Measurements from ENCODE around the gene RSPO3.

The RSPO3 gene, protein sequence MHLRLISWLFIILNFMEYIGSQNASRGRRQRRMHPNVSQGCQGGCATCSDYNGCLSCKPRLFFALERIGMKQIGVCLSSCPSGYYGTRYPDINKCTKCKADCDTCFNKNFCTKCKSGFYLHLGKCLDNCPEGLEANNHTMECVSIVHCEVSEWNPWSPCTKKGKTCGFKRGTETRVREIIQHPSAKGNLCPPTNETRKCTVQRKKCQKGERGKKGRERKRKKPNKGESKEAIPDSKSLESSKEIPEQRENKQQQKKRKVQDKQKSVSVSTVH

DNA sequence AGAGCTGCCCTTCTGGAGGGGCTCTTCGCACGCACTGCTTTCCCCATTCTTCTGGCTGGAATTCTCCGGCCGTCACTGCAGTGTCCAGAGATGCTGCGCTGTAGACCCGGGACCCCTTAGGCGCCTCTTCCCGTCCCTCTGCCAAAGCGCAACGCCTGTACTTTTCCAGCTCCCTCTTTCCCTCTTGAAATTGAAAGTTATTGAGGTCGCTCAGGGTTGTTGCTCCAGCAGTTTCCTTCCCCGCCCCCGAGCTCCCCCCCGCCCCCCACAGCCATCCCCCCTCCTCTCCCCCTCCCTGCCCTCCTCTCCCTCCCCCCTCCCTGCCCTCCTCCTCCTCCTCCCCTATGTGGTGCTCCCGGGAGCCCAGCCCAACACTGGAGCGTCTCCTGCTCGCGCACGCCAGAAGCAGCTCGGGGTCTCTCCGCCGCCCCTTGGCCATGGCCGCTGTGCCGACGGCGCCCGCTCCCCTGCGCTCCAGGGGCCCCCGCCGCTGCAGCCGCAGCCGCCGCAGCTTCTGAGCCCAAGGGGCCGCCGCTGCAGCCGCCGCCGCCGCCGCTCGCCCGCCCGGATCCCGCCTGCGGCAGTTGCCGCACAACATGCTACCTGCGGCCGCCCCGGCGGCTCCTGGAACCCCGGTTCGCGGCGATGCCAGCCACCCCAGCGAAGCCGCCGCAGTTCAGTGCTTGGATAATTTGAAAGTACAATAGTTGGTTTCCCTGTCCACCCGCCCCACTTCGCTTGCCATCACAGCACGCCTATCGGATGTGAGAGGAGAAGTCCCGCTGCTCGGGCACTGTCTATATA, at the start of gene RSPO3:
TSS of gene RSPO3 (plus strand) at position 374 of the 804 bp plus-strand sequence. CDS start 522 bp downstream, outside the sequence.
- Histone ChIP-seq H3K36me3 (ENCODE audit: low read depth) (no peaks in the 10 kb centered on the region), H3K4me1 (ENCODE audit: insufficient read depth, poor library complexity, severe bottlenecking) (no peaks in the 10 kb centered on the region), H3K4me3 (ENCODE audit: severe bottlenecking) (peak within 1 kb of the TSS; percentile 27), H3K9me3 (ENCODE audit: severe bottlenecking) (no peaks in the 10 kb centered on the region), H3K27ac (ENCODE audit: poor library complexity, severe bottlenecking) (no peak within 1 kb of the TSS), H3K27me3 (ENCODE audit: insufficient read depth, poor library complexity, severe bottlenecking) (peaks cover 89% of the 10 kb centered on the region)
- TF ChIP-seq, protein P1, sequence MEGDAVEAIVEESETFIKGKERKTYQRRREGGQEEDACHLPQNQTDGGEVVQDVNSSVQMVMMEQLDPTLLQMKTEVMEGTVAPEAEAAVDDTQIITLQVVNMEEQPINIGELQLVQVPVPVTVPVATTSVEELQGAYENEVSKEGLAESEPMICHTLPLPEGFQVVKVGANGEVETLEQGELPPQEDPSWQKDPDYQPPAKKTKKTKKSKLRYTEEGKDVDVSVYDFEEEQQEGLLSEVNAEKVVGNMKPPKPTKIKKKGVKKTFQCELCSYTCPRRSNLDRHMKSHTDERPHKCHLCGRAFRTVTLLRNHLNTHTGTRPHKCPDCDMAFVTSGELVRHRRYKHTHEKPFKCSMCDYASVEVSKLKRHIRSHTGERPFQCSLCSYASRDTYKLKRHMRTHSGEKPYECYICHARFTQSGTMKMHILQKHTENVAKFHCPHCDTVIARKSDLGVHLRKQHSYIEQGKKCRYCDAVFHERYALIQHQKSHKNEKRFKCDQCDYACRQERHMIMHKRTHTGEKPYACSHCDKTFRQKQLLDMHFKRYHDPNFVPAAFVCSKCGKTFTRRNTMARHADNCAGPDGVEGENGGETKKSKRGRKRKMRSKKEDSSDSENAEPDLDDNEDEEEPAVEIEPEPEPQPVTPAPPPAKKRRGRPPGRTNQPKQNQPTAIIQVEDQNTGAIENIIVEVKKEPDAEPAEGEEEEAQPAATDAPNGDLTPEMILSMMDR (IDR thresholded peaks at IDR 0.05; ENCODE audit: poor library complexity, severe bottlenecking) = no peak
- no peak for DNase-seq (ENCODE audit: low spot score)
- ATAC-seq (ENCODE audit: low read depth) = peak; percentile 35; the same call in 2 of the 3 replicates

DNA sequence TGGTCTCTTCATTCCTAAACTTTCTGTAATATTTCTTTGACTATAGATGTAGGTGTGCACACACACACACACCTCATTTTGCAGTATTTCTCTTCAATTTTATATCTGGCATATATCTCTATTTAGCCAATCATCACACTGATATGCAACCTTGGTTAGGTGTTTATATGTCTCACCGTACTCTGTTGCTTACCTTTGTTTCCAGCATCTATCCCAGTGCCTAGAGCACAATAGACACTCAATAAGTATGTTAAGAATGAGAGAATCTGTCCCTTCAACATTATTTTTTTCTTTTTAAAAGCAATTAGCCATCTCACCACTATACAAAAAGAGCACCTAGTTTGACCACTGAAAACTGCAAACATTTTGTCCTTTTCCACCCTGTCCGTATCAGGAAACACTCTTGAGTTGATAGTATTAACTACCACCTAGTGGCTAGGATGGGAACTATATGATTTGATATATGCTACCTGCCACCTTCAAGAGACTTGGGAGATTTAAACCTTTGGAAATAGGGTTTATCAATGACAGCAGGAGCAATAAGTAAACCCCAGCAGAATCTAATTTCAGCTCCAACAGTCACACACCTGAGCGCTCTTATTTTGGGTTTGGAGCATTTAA, 48.7 kb upstream of the RSPO3 start:
- Histone ChIP-seq H3K36me3 (ENCODE audit: low read depth) (no peaks in the 10 kb centered on the region), H3K4me3 (ENCODE audit: severe bottlenecking) (no peak overlapping the region), H3K9me3 (ENCODE audit: severe bottlenecking) (no peaks in the 10 kb centered on the region), H3K27me3 (ENCODE audit: insufficient read depth, poor library complexity, severe bottlenecking) (no peaks in the 10 kb centered on the region), H3K4me1 (ENCODE audit: insufficient read depth, poor library complexity, severe bottlenecking) (no peaks in the 10 kb centered on the region), H3K27ac (ENCODE audit: poor library complexity, severe bottlenecking) (no peak overlapping the region)
- TF ChIP-seq, protein P1 (IDR thresholded peaks at IDR 0.05; ENCODE audit: poor library complexity, severe bottlenecking) = peak; percentile 79
- ATAC-seq (ENCODE audit: low read depth) (peak; percentile 89), DNase-seq (ENCODE audit: low spot score) (no peak)

DNA sequence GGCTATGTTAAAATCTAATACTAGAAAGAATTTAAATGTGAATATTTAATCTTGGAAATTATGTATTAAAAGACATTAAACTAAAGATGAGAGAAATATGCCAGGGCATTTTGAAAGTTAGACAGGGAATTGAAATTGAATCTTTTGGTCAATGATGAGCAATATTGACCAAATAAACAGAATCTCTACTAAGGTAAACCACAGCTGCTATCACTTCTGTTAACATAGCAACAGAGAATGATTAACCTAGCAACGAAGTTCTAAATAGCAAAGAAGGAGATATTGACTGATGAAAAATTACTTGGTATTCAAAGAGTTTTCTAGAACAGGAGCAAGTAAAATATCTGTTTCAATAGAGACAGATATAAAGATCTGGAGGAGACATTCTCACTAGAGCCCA, 45.2 kb upstream of the RSPO3 start:
- Histone ChIP-seq H3K36me3 (ENCODE audit: low read depth) (no peaks in the 10 kb centered on the region), H3K4me1 (ENCODE audit: insufficient read depth, poor library complexity, severe bottlenecking) (no peaks in the 10 kb centered on the region), H3K4me3 (ENCODE audit: severe bottlenecking) (no peak overlapping the region), H3K27me3 (ENCODE audit: insufficient read depth, poor library complexity, severe bottlenecking) (no peaks in the 10 kb centered on the region), H3K27ac (ENCODE audit: poor library complexity, severe bottlenecking) (no peak overlapping the region), H3K9me3 (ENCODE audit: severe bottlenecking) (no peaks in the 10 kb centered on the region)
- ATAC-seq (ENCODE audit: low read depth) (no peak), DNase-seq (ENCODE audit: low spot score) (no peak)
- TF ChIP-seq, protein P1 (IDR thresholded peaks at IDR 0.05; ENCODE audit: poor library complexity, severe bottlenecking) = no peak

DNA sequence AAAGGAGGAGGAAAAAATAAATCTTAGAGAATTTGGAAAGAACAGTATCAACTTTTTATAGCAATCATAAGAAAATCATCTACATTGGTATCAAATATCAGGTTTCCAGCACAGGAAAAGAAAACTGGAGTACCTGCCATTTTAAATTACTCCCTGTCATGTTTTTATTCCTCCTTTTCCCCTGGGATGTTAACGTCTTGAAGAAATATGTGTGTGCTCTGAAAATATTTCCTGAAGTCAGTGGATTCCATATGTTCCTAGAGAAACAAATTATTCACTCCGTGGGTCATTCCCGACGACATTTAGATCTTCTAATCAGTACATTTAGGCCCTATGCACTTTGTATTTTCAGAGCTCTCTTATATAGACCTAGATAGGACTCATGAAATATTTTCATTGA, 42.0 kb upstream of the RSPO3 start:
- ATAC-seq (ENCODE audit: low read depth) (no peak), DNase-seq (ENCODE audit: low spot score) (no peak)
- TF ChIP-seq, protein P1 (IDR thresholded peaks at IDR 0.05; ENCODE audit: poor library complexity, severe bottlenecking) = no peak
- no peaks in the 10 kb centered on the region for H3K27me3 ChIP-seq (ENCODE audit: insufficient read depth, poor library complexity, severe bottlenecking)
- H3K4me1 ChIP-seq (ENCODE audit: insufficient read depth, poor library complexity, severe bottlenecking) = no peaks in the 10 kb centered on the region
- H3K9me3 ChIP-seq (ENCODE audit: severe bottlenecking) = no peaks in the 10 kb centered on the region
- H3K4me3 ChIP-seq (ENCODE audit: severe bottlenecking) = no peak overlapping the region
- no peak overlapping the region for H3K27ac ChIP-seq (ENCODE audit: poor library complexity, severe bottlenecking)
- no peaks in the 10 kb centered on the region for H3K36me3 ChIP-seq (ENCODE audit: low read depth)
